Uterus (tissue), 2 donors: ENCODE results near the gene MACO1.
"Not testable (repeated sequence)": the region's sequence is repeated elsewhere in the genome, so short reads cannot be mapped to it uniquely, and the experiment has no call there.

Source experiments
- POLR2A ChIP-seq, 2 donors: fragments of 450-650 bp; IDR thresholded peaks; one replicate each; pipeline ENCODE4 v1.6.1; 2016; ENCODE audit warnings: antibody characterized with exemption in 2 of 2, mild to moderate bottlenecking in 1 of 2, moderate library complexity in 1 of 2
- TF ChIP-seq, protein P1 (sequence below), 4 experiments: fragments of 200-600 bp in 2 of 4; fragments of 450-650 bp in 2 of 4; sonication (generic) in 2 of 4; IDR thresholded peaks; one replicate each; pipeline ENCODE4 v1.5.1; 2016 to 2019; ENCODE audit warnings: antibody characterized with exemption in 4 of 4, mild to moderate bottlenecking in 2 of 4, moderate library complexity in 1 of 4

DNA sequence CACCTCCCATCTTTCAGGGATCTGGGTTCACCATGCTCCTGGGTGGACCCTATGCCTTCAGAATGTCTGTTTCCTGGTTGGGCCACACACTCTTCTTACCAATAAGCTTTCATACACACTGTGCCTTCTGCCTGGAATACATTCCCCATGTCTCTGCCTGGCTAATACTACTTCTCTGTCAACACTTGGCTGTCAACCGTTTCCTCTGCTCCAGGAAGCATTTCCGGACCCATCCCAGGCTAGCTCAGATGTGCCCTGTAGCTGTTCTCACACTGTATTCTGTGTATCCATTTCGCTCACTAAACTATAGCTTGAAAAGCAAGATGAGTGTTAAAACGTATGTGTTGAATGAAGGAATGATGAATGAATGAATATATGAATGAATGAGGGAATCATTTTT is 43.6 kb upstream of the MACO1 start:
- TF ChIP-seq, protein P1, sequence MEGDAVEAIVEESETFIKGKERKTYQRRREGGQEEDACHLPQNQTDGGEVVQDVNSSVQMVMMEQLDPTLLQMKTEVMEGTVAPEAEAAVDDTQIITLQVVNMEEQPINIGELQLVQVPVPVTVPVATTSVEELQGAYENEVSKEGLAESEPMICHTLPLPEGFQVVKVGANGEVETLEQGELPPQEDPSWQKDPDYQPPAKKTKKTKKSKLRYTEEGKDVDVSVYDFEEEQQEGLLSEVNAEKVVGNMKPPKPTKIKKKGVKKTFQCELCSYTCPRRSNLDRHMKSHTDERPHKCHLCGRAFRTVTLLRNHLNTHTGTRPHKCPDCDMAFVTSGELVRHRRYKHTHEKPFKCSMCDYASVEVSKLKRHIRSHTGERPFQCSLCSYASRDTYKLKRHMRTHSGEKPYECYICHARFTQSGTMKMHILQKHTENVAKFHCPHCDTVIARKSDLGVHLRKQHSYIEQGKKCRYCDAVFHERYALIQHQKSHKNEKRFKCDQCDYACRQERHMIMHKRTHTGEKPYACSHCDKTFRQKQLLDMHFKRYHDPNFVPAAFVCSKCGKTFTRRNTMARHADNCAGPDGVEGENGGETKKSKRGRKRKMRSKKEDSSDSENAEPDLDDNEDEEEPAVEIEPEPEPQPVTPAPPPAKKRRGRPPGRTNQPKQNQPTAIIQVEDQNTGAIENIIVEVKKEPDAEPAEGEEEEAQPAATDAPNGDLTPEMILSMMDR (IDR thresholded peaks at IDR 0.05), result not testable (repeated sequence)
- not testable (repeated sequence) for TF ChIP-seq POLR2A (IDR thresholded peaks at IDR 0.05)
